ENCODE data around the gene RAB8A.
"Not testable (repeated sequence)": the region's sequence is repeated elsewhere in the genome, so short reads cannot be mapped to it uniquely, and the experiment has no call there.

The RAB8A gene

DNA sequence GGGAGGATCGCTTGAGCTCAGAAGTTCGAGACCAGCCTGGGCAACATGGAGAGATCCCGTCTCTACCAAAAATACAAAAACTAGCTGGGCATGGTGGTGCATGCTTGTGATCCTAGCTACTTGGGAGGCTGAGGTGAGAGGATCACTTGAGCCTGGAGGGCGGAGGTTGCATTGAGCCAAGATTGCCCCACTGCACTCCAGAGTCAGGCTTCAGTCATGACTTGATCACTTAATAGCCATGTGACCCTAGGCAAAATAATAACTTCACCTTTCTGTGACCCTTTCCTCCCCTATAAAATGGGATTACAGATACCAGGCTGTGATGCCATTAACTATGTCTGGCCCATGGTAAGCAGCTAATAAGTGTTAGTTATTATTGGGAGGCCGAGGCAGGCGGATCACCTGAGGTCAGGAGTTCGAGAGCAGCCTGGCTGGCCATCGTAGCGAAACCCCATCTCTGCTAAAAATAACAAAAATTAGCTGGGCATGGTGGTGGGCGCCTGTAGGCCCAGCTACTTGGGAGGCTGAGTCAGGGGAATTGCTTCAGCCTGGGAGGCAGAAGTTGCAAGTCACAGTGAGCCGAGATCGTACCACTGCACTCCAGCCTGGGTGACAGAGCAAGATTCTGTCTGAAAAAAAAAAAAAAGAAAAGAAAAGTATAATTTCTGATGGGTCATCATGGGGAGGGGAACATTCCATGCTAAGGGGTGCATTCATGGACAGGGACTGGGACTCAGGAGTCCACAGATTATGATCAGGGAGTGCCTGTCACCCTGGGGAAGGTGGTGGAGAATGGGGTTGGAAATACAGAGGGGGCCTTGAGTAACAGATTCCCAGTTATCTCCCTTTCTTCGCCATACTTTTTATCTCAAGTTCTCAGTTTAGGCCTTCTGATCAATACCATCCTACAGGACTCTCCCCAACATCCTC, 19.9 kb upstream of the RAB8A start:
- TF ChIP-seq, protein P1, sequence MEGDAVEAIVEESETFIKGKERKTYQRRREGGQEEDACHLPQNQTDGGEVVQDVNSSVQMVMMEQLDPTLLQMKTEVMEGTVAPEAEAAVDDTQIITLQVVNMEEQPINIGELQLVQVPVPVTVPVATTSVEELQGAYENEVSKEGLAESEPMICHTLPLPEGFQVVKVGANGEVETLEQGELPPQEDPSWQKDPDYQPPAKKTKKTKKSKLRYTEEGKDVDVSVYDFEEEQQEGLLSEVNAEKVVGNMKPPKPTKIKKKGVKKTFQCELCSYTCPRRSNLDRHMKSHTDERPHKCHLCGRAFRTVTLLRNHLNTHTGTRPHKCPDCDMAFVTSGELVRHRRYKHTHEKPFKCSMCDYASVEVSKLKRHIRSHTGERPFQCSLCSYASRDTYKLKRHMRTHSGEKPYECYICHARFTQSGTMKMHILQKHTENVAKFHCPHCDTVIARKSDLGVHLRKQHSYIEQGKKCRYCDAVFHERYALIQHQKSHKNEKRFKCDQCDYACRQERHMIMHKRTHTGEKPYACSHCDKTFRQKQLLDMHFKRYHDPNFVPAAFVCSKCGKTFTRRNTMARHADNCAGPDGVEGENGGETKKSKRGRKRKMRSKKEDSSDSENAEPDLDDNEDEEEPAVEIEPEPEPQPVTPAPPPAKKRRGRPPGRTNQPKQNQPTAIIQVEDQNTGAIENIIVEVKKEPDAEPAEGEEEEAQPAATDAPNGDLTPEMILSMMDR (conservative IDR thresholded peaks at IDR 0.05; ENCODE audit: low read length): no peak
- DNase-seq (ENCODE audit: low read depth): no peak
- no peak overlapping the region for H3K4me3 ChIP-seq (ENCODE audit: low read length)

DNA sequence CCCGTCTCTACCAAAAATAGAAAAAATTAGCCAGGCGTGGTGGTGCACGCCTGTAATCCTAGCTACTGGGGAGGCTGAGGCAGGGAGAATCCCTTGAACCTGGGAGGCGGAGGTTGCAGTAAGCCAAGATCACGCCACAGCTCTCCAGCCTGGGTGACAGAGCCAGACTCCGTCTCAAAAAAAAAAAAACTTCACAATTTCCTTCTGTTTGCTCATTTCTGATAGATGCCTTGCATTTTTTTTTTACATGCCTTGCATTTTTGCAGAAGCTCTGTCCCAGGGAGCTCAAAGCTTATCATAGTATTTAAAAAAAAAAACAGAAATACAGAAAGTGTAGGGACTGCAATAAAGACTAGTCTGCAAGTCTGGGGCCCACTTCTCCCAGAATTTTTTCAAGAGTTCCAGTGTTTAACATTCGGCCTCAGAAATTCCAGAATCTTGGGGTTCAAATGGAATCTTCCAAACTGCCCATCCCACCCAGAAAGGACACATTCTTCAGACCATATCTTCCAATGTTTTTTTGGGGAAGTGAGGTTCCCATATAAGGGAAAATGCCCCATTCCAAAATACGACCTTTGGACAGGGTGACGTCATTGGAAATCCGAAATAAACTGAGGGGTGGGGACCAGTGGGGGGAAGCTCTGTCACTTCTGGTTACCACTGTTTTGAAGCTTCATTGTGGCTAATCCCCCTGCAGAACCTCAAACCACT, 17.2 kb upstream of the RAB8A start:
- peak; percentile 64 for DNase-seq (ENCODE audit: low read depth)
- TF ChIP-seq, protein P1 (conservative IDR thresholded peaks at IDR 0.05; ENCODE audit: low read length): no peak

DNA sequence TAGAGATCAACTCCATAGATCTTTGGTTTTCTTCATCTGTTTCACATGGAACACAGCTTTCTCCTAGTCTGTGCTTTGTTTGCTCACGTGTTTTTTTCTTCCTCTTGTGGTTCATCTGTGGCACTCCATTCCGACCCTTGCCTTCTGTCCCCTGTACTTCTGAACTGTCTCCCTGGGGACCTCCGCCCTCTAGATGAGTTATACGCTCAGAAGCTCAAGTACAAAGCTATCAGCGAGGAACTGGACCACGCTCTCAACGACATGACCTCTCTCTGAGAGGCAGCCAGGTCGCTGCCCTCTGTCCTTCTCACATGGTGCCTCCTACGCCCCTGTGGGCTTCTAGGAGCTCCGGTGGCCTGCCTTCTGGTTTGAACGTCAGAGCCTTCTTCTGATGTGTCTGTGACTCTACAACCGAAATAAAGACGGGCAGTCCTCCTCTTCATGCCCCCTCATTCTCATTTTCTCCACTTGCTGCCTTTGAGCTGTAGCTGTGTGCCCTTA, 16.6 kb upstream of the RAB8A start:
- TF ChIP-seq, protein P1 (conservative IDR thresholded peaks at IDR 0.05; ENCODE audit: low read length): no peak
- DNase-seq (ENCODE audit: low read depth): no peak
- H3K4me3 ChIP-seq (ENCODE audit: low read length): no peak overlapping the region

More for the DNA sequence above, 17.2 kb upstream of the RAB8A start:
- no peak overlapping the region for H3K4me3 ChIP-seq (ENCODE audit: low read length)

DNA sequence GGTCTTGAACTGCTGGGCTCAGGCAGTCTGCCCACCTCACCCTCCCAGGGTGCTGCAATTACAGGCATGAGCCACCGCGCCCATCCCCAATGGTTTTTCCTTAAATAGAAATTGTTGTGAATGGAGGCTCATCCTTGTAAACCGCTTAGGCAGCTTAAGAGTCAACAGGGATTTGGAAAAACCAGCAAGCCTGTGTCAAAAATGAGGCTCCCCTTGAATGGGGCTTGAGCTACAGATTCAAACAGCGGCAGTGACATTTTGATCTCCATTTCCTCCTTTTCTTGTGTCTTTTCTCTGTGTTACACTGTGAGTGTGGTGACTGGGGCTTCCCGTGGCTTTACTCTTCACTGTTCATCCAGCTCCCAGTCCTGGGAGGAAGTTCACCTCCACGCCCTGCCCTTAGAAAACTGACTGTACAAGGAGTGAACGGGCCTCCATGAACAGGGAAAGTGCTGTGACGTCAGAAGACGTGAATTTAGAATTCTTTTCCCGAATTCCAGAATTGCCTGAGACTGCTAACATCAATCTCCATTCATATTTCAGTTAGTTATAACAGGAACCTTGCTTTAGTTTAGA, 15.3 kb upstream of the RAB8A start:
- no peak for DNase-seq (ENCODE audit: low read depth)

DNA sequence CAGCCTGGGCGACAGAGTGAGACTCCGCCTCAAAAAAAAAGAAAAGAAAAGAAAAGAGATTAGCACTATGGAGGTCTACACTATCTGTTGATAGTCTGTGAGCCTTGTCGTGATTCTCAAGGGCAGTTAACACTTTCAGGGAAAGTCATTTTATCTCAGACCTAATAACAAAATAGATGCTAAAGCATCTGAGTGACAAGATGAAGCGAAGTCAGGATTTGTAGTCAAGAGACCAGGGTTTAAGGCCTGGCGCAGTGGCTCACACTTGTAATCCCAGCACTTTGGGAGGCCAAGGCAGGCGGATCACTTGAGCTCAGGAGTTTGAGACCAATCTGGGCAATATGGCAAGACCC, 13.3 kb upstream of the RAB8A start:
- TF ChIP-seq, protein P1 (conservative IDR thresholded peaks at IDR 0.05; ENCODE audit: low read length): no peak
- H3K4me3 ChIP-seq (ENCODE audit: low read length): no peak overlapping the region
- DNase-seq (ENCODE audit: low read depth): no peak

More for the DNA sequence above, 15.3 kb upstream of the RAB8A start:
- no peak overlapping the region for H3K4me3 ChIP-seq (ENCODE audit: low read length)
- TF ChIP-seq, protein P1 (conservative IDR thresholded peaks at IDR 0.05; ENCODE audit: low read length): no peak

DNA sequence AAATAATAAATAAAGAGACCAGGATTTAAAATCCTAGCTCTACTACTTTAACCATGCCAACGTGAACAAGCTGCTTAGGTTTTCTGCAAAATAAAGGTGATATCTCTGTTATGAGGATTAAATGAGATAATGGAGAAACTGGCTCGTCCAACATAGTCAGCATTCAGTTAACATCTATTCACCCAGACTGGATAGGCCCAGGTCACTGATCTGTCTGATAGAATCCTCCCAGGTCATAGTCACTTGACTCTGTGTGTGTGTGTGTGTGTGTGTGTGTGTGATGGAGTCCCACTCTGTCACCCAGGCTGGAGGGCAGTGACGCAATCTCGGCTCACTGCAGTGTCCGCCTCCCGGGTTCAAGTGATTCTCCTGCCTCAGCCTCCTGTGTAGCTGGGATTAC, 12.9 kb upstream of the RAB8A start:
- H3K4me3 ChIP-seq (ENCODE audit: low read length): no peak overlapping the region
- no peak for DNase-seq (ENCODE audit: low read depth)
- TF ChIP-seq, protein P1 (conservative IDR thresholded peaks at IDR 0.05; ENCODE audit: low read length): no peak

DNA sequence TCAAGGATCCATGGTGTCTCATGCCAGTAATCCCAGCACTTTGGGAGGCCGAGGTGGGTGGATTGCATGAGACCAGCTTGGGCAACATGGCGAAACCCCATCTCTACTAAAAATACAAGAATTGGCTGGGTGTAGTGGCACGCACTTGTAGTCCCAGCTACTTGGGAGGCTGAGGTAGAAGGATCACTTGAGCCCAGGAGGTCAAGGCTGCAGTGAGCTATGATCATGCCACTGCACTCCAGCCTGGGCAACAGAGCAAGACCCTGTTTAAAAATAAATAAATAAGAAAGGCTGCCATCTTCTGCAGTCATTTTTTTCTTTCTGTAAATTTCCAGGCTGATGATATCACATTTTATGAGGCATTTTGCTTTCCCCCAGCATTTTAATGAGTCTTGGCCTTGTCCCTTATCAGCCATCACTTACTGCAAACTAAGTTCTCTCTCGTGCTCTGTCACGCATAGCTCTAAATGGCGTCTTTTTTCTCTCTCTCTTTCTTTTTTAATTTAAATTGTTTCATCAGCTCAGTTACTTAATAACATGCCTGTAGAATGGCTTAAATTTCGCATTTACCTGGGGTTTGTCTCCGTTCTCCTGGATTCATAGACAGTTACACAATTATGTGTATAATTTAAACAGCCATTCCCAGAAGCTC, 12.2 kb upstream of the RAB8A start:
- not testable (repeated sequence) for DNase-seq (ENCODE audit: low read depth); H3K4me3 ChIP-seq (ENCODE audit: low read length)
